Nephron (organoid): ENCODE results near the gene WDR45B.
"Not testable (repeated sequence)": the region's sequence is repeated elsewhere in the genome, so short reads cannot be mapped to it uniquely, and the experiment has no call there.

Experiments used
- H3K27ac Mint-ChIP-seq, 3 experiments: 2 replicates each; pipeline ENCODE4 v1.8.0; 2020; ENCODE audit warnings: mixed read lengths in 3 of 3, mild to moderate bottlenecking in 2 of 3, moderate library complexity in 1 of 3
- H3K27me3 Mint-ChIP-seq: 2 replicates; pipeline ENCODE4 v1.8.0; 2021; ENCODE audit warnings: low read depth, mild to moderate bottlenecking, moderate library complexity, mixed read lengths
- H3K36me3 Mint-ChIP-seq: 2 replicates; pipeline ENCODE4 v1.8.0; 2020; ENCODE audit warnings: low read depth, mixed read lengths
- H3K4me1 Mint-ChIP-seq: 2 replicates; pipeline ENCODE4 v1.8.0; 2020; ENCODE audit warnings: mixed read lengths
- H3K4me3 Mint-ChIP-seq, 3 experiments: 2 replicates each; pipeline ENCODE4 v1.8.0; 2020; ENCODE audit warnings: mild to moderate bottlenecking in 3 of 3, mixed read lengths in 3 of 3, moderate library complexity in 2 of 3
- H3K9me3 Mint-ChIP-seq: 2 replicates; pipeline ENCODE4 v1.8.0; 2020; ENCODE audit warnings: mixed read lengths
- TF ChIP-seq, protein P1 (sequence below), 3 experiments: fragments of 200-600 bp; sonication (generic); IDR thresholded peaks; one replicate each; pipeline ENCODE4 v1.5.0; 2021; ENCODE audit warnings: antibody characterized with exemption in 3 of 3; ENCODE audit not compliant: unreplicated experiment in 3 of 3

WDR45B gene

DNA sequence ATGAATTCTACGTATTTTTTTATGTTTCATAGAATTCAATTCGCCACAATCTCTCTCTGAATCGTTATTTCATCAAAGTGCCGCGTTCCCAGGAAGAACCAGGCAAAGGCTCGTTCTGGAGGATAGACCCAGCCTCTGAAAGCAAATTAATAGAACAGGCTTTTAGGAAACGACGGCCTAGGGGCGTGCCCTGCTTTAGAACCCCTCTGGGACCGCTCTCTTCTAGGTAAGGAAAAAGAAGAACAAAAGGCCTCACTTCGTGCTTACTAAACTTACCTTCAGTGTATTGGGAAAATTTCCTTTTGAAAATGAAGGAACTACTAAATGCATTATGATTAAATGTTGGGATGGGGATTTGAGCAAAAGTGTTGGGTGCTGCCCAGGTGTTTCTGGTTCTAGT, 65.5 kb downstream of the WDR45B start:
- peaks cover 63% of the 10 kb centered on the region for H3K36me3 Mint-ChIP-seq
- no peak overlapping the region for H3K4me3 Mint-ChIP-seq
- no peaks in the 10 kb centered on the region for H3K9me3 Mint-ChIP-seq
- no peak overlapping the region for H3K27ac Mint-ChIP-seq
- TF ChIP-seq, protein P1, sequence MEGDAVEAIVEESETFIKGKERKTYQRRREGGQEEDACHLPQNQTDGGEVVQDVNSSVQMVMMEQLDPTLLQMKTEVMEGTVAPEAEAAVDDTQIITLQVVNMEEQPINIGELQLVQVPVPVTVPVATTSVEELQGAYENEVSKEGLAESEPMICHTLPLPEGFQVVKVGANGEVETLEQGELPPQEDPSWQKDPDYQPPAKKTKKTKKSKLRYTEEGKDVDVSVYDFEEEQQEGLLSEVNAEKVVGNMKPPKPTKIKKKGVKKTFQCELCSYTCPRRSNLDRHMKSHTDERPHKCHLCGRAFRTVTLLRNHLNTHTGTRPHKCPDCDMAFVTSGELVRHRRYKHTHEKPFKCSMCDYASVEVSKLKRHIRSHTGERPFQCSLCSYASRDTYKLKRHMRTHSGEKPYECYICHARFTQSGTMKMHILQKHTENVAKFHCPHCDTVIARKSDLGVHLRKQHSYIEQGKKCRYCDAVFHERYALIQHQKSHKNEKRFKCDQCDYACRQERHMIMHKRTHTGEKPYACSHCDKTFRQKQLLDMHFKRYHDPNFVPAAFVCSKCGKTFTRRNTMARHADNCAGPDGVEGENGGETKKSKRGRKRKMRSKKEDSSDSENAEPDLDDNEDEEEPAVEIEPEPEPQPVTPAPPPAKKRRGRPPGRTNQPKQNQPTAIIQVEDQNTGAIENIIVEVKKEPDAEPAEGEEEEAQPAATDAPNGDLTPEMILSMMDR (IDR thresholded peaks at IDR 0.05; ENCODE audit: unreplicated experiment in 3 of 3), result no peak
- no peaks in the 10 kb centered on the region for H3K27me3 Mint-ChIP-seq
- H3K4me1 Mint-ChIP-seq, result peaks cover 5% of the 10 kb centered on the region

- Mint-ChIP-seq H3K36me3 (peaks cover 59% of the 10 kb centered on the region), H3K4me1 (peaks cover 5% of the 10 kb centered on the region), H3K9me3 (no peaks in the 10 kb centered on the region), H3K27me3 (no peaks in the 10 kb centered on the region), H3K27ac (no peak overlapping the region), H3K4me3 (no peak overlapping the region)
- TF ChIP-seq, protein P1 (IDR thresholded peaks at IDR 0.05; ENCODE audit: unreplicated experiment in 3 of 3), result no peak
Observed at GRCh38 chr17:82582213-82582612, 66.0 kb downstream of the WDR45B start.

- H3K27me3 Mint-ChIP-seq, H3K4me1 Mint-ChIP-seq, H3K27ac Mint-ChIP-seq, H3K9me3 Mint-ChIP-seq, H3K4me3 Mint-ChIP-seq: not testable (repeated sequence)
- H3K36me3 Mint-ChIP-seq, result peaks cover 64% of the 10 kb centered on the region
Observed at GRCh38 chr17:82579969-82580368, 68.3 kb downstream of the WDR45B start.

DNA sequence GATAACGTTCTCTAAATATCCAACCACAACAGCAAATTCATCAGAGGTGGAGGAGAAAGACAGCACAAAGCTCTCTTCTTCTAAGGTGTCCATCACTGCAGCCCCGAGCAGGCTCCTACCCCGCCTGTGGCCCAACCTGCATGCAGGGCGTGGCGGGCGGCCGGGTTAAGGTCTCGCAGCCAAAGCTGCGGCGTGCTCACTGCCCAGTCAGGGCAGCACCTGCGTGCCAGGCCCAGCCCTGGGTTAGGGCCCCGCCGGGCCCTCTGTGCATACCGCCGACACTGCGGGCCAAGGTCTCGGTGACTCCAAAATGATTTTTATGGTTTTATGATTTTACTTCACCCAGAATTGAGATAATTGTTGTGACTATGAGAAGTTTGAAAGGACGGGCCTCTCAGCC, 70.9 kb downstream of the WDR45B start:
- peaks cover 62% of the 10 kb centered on the region for H3K36me3 Mint-ChIP-seq
- H3K4me3 Mint-ChIP-seq, result no peak overlapping the region
- H3K27ac Mint-ChIP-seq, result no peak overlapping the region
- H3K4me1 Mint-ChIP-seq, result no peaks in the 10 kb centered on the region
- no peaks in the 10 kb centered on the region for H3K27me3 Mint-ChIP-seq
- TF ChIP-seq, protein P1 (IDR thresholded peaks at IDR 0.05; ENCODE audit: unreplicated experiment in 3 of 3), result no peak
- no peaks in the 10 kb centered on the region for H3K9me3 Mint-ChIP-seq

DNA sequence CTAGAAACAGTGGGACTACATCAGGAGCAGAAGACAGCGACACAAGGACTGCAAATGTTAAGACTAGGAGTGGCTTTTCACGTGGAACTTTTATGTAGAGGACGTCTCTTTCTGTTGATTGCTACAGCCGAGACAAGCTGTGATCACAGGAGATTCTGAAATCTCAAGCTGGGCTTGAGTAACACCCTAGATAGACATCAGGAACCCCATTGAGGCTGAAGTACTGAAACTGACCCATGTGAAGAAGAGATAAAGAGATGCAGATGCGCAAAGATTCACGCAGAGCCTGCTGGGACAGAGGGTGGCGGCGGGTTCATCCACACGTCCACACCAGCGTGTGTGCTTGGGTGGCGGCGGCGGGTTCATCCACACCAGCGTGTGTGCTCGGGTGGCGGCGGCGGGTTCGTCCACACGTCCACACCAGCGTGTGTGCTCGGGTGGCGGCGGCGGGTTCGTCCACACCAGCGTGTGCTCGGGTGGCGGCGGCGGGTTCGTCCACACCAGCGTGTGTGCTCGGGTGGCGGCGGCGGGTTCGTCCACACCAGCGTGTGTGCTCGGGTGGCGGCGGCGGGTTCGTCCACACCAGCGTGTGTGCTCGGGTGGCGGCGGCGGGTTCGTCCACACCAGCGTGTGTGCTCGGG, 72.5 kb downstream of the WDR45B start:
- H3K9me3 Mint-ChIP-seq, H3K4me3 Mint-ChIP-seq, H3K27ac Mint-ChIP-seq, H3K27me3 Mint-ChIP-seq, H3K4me1 Mint-ChIP-seq: not testable (repeated sequence)
- H3K36me3 Mint-ChIP-seq, result peaks cover 58% of the 10 kb centered on the region

- TF ChIP-seq, protein P1 (IDR thresholded peaks at IDR 0.05; ENCODE audit: unreplicated experiment in 3 of 3), result no peak
- Mint-ChIP-seq H3K9me3 (no peaks in the 10 kb centered on the region), H3K27me3 (no peaks in the 10 kb centered on the region), H3K27ac (peak overlapping the region in 1 of 3 experiments; percentile 38), H3K4me3 (no peak overlapping the region), H3K4me1 (no peaks in the 10 kb centered on the region), H3K36me3 (peaks cover 61% of the 10 kb centered on the region)
Observed at GRCh38 chr17:82574041-82574440, 74.2 kb downstream of the WDR45B start.

DNA sequence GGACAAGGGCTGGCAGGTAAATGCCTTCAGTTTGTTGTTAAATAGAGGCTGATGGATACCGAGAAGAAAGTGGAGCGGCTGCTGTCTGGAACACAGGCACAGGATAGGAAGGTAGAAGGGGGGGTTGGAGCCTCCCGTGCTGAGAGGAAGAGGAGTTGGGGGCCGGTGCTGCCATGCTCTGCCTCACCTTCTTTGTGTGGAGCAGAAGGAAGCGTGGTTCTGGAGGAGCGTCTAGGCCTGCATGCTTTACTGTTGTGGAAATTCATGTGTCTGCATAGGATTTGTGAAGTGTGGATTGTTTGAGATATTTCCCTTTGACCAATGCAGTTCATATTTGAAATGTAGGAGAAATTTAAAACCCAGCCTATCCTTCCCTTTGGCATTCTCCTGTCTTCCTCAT, 76.4 kb downstream of the WDR45B start:
- TF ChIP-seq, protein P1 (IDR thresholded peaks at IDR 0.05; ENCODE audit: unreplicated experiment in 3 of 3), result no peak
- peak overlapping the region in 1 of 3 experiments; percentile 24 for H3K27ac Mint-ChIP-seq
- peaks cover 61% of the 10 kb centered on the region for H3K36me3 Mint-ChIP-seq
- no peaks in the 10 kb centered on the region for H3K9me3 Mint-ChIP-seq
- peaks cover 3% of the 10 kb centered on the region for H3K4me1 Mint-ChIP-seq
- H3K27me3 Mint-ChIP-seq, result no peaks in the 10 kb centered on the region
- H3K4me3 Mint-ChIP-seq, result no peak overlapping the region
